Stimulated activated CD4-positive, alpha-beta T cell treated with anti-CD3 and anti-CD28 coated beads, Interleukin-15, amount 100 ng/mL, for 1 hour (primary cell): ENCODE data around the gene TIMM10B.
"Not testable (repeated sequence)": the region's sequence is repeated elsewhere in the genome, so short reads cannot be mapped to it uniquely, and the experiment has no call there.

Source experiments
- DNase-seq, 2 donors: peaks; one replicate each; pipeline ENCODE4 v3.0.0-alpha.2; 2020; ENCODE audit warnings: low read depth in 1 of 2, low spot score in 1 of 2

TIMM10B gene

GRCh38 chr11:6504166-6504565, 22.9 kb downstream of the TIMM10B start:
- DNase-seq: no peak

GRCh38 chr11:6505577-6506240, 24.4 kb downstream of the TIMM10B start:
- DNase-seq: no peak

DNA sequence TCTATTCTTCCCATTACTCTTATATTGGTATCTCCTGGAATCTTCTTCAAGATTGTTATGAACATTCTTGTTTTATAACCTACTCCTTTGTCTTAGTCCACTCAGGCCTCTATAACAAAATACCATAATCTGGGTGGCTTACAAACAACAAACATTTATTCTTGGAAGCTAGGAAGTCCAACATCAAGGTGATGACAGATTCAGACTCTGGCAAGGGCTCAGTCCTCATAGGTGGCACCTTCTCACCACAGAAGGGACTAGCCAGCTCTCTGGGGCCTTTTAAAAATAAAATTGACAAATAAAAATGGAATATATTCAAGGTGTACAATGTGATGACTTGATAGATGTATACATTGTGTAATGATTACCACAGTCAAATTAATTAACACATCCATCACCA, 35.6 kb downstream of the TIMM10B start:
- DNase-seq: no peak

DNA sequence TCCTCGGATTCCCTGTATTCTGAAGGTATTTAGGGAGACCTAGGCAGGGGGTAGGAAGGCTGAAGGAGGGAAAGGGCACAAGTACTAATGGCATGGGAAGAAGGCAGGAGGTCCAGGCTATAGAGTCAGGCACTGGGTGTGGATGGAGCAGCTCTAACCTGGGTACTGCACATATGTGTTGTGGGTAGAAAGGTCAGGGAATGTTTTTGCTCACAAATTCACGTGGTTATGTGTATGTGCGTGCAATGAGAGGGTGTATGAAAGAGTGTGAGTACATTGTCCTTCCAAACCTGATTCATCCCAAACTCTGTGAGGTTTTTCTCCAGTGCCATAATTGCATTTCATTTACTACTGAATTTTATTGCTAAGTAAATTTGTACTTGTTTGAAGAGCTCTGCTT, 39.0 kb downstream of the TIMM10B start:
- no peak for DNase-seq

DNA sequence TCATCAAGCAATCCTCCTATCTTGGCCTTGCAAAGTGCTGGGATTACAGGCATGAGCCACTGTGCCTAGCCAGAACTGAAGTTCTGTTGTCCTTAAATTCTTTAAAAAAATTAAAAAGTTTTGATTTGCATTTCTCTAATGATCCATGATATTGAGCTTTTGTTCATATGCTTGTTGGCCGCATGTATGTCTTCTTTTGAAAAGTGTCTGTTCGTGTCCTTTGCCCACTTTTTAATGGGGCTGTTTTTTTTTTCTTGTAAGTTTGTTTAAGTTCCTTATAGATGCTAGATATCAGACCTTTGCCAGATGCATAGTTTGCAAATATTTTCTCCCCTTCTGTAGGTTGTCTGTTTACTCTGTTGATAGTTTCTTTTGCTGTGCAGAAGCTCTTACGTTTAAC, 40.6 kb downstream of the TIMM10B start:
- not testable (repeated sequence) for DNase-seq

- no peak for DNase-seq
Observed at GRCh38 chr11:6523253-6523652, 42.0 kb downstream of the TIMM10B start.

- no peak for DNase-seq
Observed at GRCh38 chr11:6526411-6527135, 45.3 kb downstream of the TIMM10B start.

GRCh38 chr11:6529266-6529665, 48.0 kb downstream of the TIMM10B start:
- DNase-seq: no peak

GRCh38 chr11:6530848-6531247, 49.5 kb downstream of the TIMM10B start:
- no peak for DNase-seq

DNA sequence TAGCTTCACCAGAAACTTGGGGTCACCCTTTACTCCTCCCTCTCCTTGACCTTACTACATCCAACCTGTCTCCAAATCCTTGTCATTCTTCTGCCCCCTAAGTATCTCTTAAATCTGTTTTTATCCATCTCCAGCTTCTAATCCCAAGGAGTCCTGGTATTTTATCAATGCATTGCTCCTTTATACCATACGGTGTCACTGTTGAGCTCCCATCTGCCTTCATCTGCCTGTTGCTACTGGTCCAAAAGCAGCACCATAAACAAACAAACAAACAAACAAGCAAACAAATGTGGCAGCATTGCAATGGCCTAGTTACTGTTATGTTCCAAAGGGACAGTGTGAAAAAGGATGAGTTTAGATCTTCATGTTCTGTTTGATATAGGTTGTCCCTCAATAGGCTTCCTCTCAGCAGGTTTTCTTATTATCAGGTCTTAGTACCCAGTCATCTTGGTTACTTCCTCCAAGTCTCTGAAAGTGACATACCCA, 50.0 kb downstream of the TIMM10B start:
- DNase-seq: no peak
